ENCODE results near the gene PRR18.

DNA sequence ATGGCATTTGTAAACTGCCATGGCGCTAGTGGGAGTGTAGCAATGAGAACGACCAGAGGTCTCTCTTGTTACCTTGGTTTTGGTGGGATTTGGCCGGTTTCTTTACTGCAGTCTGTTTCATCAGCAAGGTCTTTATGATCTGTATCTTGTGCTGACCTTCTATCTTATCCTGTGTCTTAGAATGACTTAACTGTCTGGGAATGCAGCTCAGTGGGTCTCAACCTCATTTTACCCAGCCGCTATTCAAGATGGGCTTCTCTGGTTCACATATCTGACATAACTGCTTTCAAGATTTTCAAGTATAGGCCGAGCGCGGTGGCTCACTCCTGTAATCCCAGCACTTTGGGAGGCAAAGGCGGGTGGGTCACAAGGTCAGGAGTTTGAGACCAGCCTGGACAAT is 36.0 kb upstream of the PRR18 start:
- TF ChIP-seq POLR2A (IDR thresholded peaks at IDR 0.05), result no peak
- TF ChIP-seq, protein P1, sequence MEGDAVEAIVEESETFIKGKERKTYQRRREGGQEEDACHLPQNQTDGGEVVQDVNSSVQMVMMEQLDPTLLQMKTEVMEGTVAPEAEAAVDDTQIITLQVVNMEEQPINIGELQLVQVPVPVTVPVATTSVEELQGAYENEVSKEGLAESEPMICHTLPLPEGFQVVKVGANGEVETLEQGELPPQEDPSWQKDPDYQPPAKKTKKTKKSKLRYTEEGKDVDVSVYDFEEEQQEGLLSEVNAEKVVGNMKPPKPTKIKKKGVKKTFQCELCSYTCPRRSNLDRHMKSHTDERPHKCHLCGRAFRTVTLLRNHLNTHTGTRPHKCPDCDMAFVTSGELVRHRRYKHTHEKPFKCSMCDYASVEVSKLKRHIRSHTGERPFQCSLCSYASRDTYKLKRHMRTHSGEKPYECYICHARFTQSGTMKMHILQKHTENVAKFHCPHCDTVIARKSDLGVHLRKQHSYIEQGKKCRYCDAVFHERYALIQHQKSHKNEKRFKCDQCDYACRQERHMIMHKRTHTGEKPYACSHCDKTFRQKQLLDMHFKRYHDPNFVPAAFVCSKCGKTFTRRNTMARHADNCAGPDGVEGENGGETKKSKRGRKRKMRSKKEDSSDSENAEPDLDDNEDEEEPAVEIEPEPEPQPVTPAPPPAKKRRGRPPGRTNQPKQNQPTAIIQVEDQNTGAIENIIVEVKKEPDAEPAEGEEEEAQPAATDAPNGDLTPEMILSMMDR (IDR thresholded peaks at IDR 0.05), result no peak

Measured in thyroid gland (tissue), 4 donors.